GM19438 (cell line): ENCODE measurements around the gene SPECC1.
"Not testable (repeated sequence)": the region's sequence is repeated elsewhere in the genome, so short reads cannot be mapped to it uniquely, and the experiment has no call there.

ENCODE experiments used
- ATAC-seq: cut with Tn5 transposase; IDR thresholded peaks from one replicate; pipeline ENCODE4 v1.9.1; 2021; ENCODE audit warnings: low read depth; ENCODE audit not compliant: unreplicated experiment

Gene SPECC1

DNA sequence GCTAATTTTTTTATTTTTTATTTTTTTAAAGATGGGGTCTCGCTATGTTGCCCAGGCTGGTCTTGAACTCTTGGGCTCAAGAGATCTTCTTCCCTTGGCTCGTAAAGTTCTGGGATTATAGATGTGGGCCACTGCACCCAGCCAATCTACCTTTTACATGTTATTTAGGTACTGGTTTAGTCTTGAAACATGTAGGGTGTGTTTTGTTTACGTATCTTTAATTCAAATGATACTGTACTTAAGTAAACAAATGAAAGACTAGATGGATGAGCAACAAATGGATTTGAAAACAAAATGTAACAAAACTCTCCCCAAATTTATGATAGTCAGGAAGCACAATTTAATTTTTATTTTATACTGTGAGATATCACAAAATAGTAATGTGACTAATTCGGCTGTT, 250.5 kb downstream of the SPECC1 start:
- ATAC-seq: no peak

- ATAC-seq: no peak
These were observed 251.1 kb downstream of the SPECC1 start for GRCh38 chr17:20260268-20260667.

- ATAC-seq: no peak
These were observed 253.3 kb downstream of the SPECC1 start for GRCh38 chr17:20262226-20263114.

DNA sequence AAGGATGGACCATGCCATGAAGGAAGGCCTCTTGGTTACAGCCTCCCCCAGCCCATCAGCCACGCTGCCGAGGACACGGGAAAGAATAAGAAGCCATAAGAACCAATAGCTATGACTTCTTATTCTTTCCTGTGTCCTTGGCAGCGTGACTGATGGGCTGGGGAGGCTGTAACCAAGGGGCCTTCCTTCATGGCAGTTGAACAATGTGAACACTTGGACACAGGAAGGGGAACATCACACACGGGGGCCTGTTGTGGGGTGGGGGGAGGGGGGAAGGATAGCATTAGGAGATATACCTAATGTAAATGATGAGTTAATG, 253.9 kb downstream of the SPECC1 start:
- not testable (repeated sequence) for ATAC-seq

DNA sequence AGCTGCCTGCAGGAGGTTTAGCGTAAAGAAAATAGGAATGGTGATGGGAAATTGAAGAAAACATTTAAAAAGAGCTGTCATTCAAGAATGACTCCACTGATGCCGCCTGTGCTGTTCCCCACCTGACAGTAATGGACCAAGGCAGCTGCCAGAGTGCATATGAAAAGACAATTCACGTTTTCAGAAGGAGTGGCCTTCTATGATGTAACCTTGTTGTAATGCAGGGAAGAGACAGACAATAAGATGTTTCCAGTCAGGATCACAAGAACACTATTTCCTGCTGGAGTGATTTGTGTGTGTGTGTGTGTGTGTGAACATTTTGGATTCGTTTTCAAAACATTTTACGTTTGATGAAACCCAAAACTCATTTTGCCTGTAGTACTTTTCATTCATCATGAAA, 254.4 kb downstream of the SPECC1 start:
- no peak for ATAC-seq

GRCh38 chr17:20264996-20265395, 255.8 kb downstream of the SPECC1 start:
- ATAC-seq: no peak

- ATAC-seq: no peak
These were observed 257.8 kb downstream of the SPECC1 start for GRCh38 chr17:20266806-20267458.

GRCh38 chr17:20267459-20267842, 258.3 kb downstream of the SPECC1 start:
- ATAC-seq: no peak

GRCh38 chr17:20270369-20270768, 261.2 kb downstream of the SPECC1 start:
- ATAC-seq: no peak

DNA sequence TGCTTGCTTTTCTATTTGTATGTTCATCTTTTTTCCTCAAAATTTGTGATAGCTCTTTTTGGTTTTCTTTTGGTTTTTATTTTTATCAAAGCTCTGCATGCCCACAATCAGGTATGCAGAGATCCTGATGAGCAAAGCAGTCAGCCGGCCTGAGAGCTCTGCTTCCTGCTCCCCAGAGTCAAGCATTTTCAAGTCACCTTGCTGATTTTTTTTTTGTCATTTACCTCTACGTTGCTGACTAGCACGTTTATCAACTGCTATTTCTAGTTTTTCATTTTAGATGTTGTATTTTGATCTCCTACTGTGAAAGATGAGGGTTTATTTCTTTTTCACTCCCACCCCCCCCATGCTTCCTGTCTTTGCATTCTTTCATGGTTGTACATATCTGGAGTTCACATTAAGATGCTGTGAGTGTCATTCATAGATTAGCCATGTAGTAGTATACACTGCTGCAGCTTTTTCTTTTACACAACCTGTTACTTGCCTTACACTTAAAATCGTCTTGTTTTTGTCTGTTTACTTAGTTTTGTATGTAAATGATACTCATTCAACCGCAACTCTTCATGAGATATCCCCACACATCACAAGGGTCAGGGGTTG, 262.0 kb downstream of the SPECC1 start:
- no peak for ATAC-seq

GRCh38 chr17:20273741-20274500, 264.8 kb downstream of the SPECC1 start:
- no peak for ATAC-seq

DNA sequence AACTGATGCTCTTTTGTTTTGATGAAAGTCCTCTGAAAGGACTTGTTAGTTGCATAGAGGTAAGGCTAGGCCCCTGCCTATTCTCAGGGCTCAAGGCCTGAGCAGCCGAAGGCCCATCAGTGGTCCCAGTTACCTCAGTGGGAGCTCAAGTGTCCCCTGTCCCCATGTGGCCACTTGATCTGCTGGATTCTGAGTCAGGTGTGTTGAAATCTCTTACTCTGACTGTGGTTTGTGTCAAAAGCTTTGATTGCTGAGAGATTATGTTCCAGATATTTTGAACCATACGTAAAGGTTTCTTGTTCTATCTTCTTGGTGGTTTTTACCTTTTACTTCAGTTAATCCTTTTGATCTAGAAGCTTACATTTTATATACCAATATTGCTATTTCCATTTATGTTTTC, 266.5 kb downstream of the SPECC1 start:
- no peak for ATAC-seq

DNA sequence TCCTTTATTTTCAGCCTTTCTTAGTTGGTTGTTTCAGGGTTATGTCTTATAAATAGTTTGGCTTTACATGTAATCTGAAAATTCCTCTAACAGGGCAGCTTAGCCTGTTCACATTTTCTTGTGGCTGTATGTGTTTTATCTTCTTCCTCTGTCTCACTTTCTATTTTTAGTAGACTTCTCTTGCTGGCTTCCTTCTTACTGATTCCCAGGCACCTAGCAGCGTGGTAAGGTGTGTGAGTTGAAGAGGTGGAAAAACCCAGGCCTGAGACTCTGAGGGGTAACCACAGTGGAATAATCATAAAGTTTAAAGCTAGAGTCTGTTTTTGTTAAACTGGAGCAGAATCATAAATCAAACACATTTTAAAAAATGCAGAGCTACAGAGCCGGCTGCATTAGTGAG, 267.3 kb downstream of the SPECC1 start:
- no peak for ATAC-seq

GRCh38 chr17:20278805-20279204, 269.6 kb downstream of the SPECC1 start:
- ATAC-seq: no peak

- ATAC-seq: no peak
These were observed 270.5 kb downstream of the SPECC1 start for GRCh38 chr17:20279631-20280030.

- ATAC-seq: no peak
These were observed 270.9 kb downstream of the SPECC1 start for GRCh38 chr17:20280051-20280450.

GRCh38 chr17:20280851-20281250, 271.7 kb downstream of the SPECC1 start:
- ATAC-seq: no peak

DNA sequence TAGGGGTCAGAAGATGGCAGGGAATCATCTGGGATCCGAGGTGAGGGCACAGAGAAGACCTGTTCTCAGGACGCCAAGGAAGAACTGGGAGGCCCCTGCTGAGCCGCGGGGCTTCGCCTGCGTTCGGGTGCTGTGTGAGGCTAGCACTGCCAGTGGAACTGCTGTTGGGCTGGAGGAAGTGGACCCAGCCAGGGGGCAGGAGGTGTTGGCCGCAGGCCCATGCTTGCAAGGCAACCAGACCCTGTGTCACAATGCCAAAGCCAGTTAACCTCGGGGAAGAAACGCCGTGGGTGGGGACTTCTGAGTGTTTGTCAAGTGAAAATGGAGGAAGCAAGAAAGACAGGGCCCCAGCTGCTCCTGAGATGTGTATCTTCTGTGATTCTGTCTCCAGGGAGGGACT, 272.7 kb downstream of the SPECC1 start:
- ATAC-seq: no peak

- no peak for ATAC-seq
These were observed 273.6 kb downstream of the SPECC1 start for GRCh38 chr17:20282526-20283308.

- no peak for ATAC-seq
These were observed 274.9 kb downstream of the SPECC1 start for GRCh38 chr17:20284022-20284421.
